T-helper 22 cell (primary cell): ENCODE results near the gene COL21A1.

Experiments used
- DNase-seq: peaks from one replicate; pipeline ENCODE4 v3.0.0-alpha.2; 2020; ENCODE audit warnings: low read depth

The COL21A1 gene

GRCh38 chr6:56106231-56106630 is 141.1 kb downstream of the COL21A1 start:
- DNase-seq, result no peak

- DNase-seq, result no peak
Observed at GRCh38 chr6:56104591-56104990, 142.8 kb downstream of the COL21A1 start.

- no peak for DNase-seq
Observed at GRCh38 chr6:56102216-56102615, 145.2 kb downstream of the COL21A1 start.

- no peak for DNase-seq
Observed at GRCh38 chr6:56101141-56101553, 146.2 kb downstream of the COL21A1 start.

- no peak for DNase-seq
Observed at GRCh38 chr6:56096946-56097621, 150.3 kb downstream of the COL21A1 start.

- no peak for DNase-seq
Observed at GRCh38 chr6:56096541-56096940, 150.8 kb downstream of the COL21A1 start.

GRCh38 chr6:56093776-56094175 is 153.6 kb downstream of the COL21A1 start:
- DNase-seq, result no peak

- DNase-seq, result no peak
Observed at GRCh38 chr6:56091159-56091869, 156.1 kb downstream of the COL21A1 start.

- no peak for DNase-seq
Observed at GRCh38 chr6:56088641-56089040, 158.7 kb downstream of the COL21A1 start.

- no peak for DNase-seq
Observed at GRCh38 chr6:56087421-56087820, 160.0 kb downstream of the COL21A1 start.

GRCh38 chr6:56079751-56080540 is 167.4 kb downstream of the COL21A1 start:
- DNase-seq, result no peak

- no peak for DNase-seq
Observed at GRCh38 chr6:56076033-56076432, 171.3 kb downstream of the COL21A1 start.

- DNase-seq, result no peak
Observed at GRCh38 chr6:56073761-56074160, 173.6 kb downstream of the COL21A1 start.

GRCh38 chr6:56073315-56073714 is 174.1 kb downstream of the COL21A1 start:
- no peak for DNase-seq

GRCh38 chr6:56072856-56073255 is 174.5 kb downstream of the COL21A1 start:
- DNase-seq, result no peak

GRCh38 chr6:56065408-56065807 is 182.0 kb downstream of the COL21A1 start:
- no peak for DNase-seq

GRCh38 chr6:56062836-56063235 is 184.5 kb downstream of the COL21A1 start:
- DNase-seq, result no peak

- no peak for DNase-seq
Observed at GRCh38 chr6:56058636-56059035, 188.7 kb downstream of the COL21A1 start.

GRCh38 chr6:56055081-56055704 is 192.2 kb downstream of the COL21A1 start:
- DNase-seq, result no peak

GRCh38 chr6:56051202-56051598 is 196.2 kb downstream of the COL21A1 start:
- DNase-seq, result no peak

GRCh38 chr6:56050530-56051201 is 196.7 kb downstream of the COL21A1 start:
- DNase-seq, result no peak

GRCh38 chr6:56048601-56049000 is 198.8 kb downstream of the COL21A1 start:
- no peak for DNase-seq
